ENCODE results near the gene LRRC23.

- TF ChIP-seq POLR2A (IDR thresholded peaks at IDR 0.05) (no peak), CTCF (IDR thresholded peaks at IDR 0.05) (no peak)
Measured at GRCh38 chr12:6942331-6942665, 37.7 kb downstream of the LRRC23 start.
